BLaER1 treated with 17β-estradiol and CSF1 and Interleukin-3, amounts not matched to agents 10 nM and 100 nM (cell line): ENCODE measurements around the gene CLDN17.

Experiments used
- H3K27ac ChIP-seq, 11 experiments: shearing (Covaris generic); formaldehyde crosslinking; 2 replicates each; pipeline ENCODE4 v1.8.1; 2022
- H3K27me3 ChIP-seq, 11 experiments: shearing (Covaris generic); formaldehyde crosslinking; 2 replicates each; pipeline ENCODE4 v1.8.1; 2022
- H3K36me3 ChIP-seq, 11 experiments: shearing (Covaris generic); formaldehyde crosslinking; 2 replicates each; pipeline ENCODE4 v1.8.1; 2022
- H3K4me1 ChIP-seq, 10 experiments: shearing (Covaris generic); formaldehyde crosslinking; 2 replicates each; pipeline ENCODE4 v1.8.1; 2022
- H3K4me2 ChIP-seq, 11 experiments: shearing (Covaris generic); formaldehyde crosslinking; 2 replicates each; pipeline ENCODE4 v1.8.1; 2022
- H3K4me3 ChIP-seq, 10 experiments: shearing (Covaris generic); formaldehyde crosslinking; 2 replicates each; pipeline ENCODE4 v1.8.1; 2022
- H3K9ac ChIP-seq, 11 experiments: shearing (Covaris generic); formaldehyde crosslinking; 2 replicates each; pipeline ENCODE4 v1.8.1; 2022
- H3K9me3 ChIP-seq, 11 experiments: shearing (Covaris generic); formaldehyde crosslinking; replicated peaks in 1 of 11; 2 replicates each; pipeline ENCODE4 v1.8.1; 2022
- H4K20me1 ChIP-seq, 11 experiments: shearing (Covaris generic); formaldehyde crosslinking; 2 replicates each; pipeline ENCODE4 v1.8.1; 2022
- Cebpa-rat ChIP-seq, 11 experiments: shearing (Covaris generic); IDR thresholded peaks; 2 replicates each; pipeline ENCODE4 v1.8.1; 2022

CLDN17 gene

GRCh38 chr21:30190554-30190953 is 23.9 kb upstream of the CLDN17 start:
- no peak overlapping the region for H3K27ac ChIP-seq
- no peak for TF ChIP-seq Cebpa-rat (IDR thresholded peaks at IDR 0.05)
- H4K20me1 ChIP-seq, result no peaks in the 10 kb centered on the region
- no peak overlapping the region for H3K4me2 ChIP-seq
- H3K9me3 ChIP-seq, result no peaks in the 10 kb centered on the region
- H3K36me3 ChIP-seq, result no peaks in the 10 kb centered on the region
- H3K9ac ChIP-seq, result no peak overlapping the region
- no peak overlapping the region for H3K4me3 ChIP-seq
- H3K27me3 ChIP-seq, result no peaks in the 10 kb centered on the region
- H3K4me1 ChIP-seq, result no peaks in the 10 kb centered on the region

- Histone ChIP-seq H3K27me3 (no peaks in the 10 kb centered on the region), H3K27ac (no peak overlapping the region), H3K4me3 (no peak overlapping the region), H3K4me1 (no peaks in the 10 kb centered on the region), H3K4me2 (no peak overlapping the region), H3K36me3 (no peaks in the 10 kb centered on the region), H3K9ac (no peak overlapping the region), H4K20me1 (no peaks in the 10 kb centered on the region), H3K9me3 (no peaks in the 10 kb centered on the region)
- TF ChIP-seq Cebpa-rat (IDR thresholded peaks at IDR 0.05), result no peak
These were observed 23.2 kb upstream of the CLDN17 start for GRCh38 chr21:30189773-30190172.

GRCh38 chr21:30186242-30186641 is 19.6 kb upstream of the CLDN17 start:
- H4K20me1 ChIP-seq, result no peaks in the 10 kb centered on the region
- no peaks in the 10 kb centered on the region for H3K4me1 ChIP-seq
- H3K27ac ChIP-seq, result no peak overlapping the region
- H3K36me3 ChIP-seq, result no peaks in the 10 kb centered on the region
- H3K27me3 ChIP-seq, result no peaks in the 10 kb centered on the region
- H3K9ac ChIP-seq, result no peak overlapping the region
- H3K4me2 ChIP-seq, result no peak overlapping the region
- no peak overlapping the region for H3K4me3 ChIP-seq
- TF ChIP-seq Cebpa-rat (IDR thresholded peaks at IDR 0.05), result no peak
- H3K9me3 ChIP-seq, result no peaks in the 10 kb centered on the region

GRCh38 chr21:30168086-30168485 is 1.5 kb upstream of the CLDN17 start:
- no peak for TF ChIP-seq Cebpa-rat (IDR thresholded peaks at IDR 0.05)

GRCh38 chr21:30166171-30166570 is 434 bp downstream of the CLDN17 start:
- Histone ChIP-seq H3K4me1 (no peaks in the 10 kb centered on the region), H3K4me3 (no peak overlapping the region), H3K4me2 (no peak overlapping the region), H3K9me3 (no peaks in the 10 kb centered on the region), H3K9ac (no peak overlapping the region), H3K36me3 (no peaks in the 10 kb centered on the region), H3K27ac (no peak overlapping the region), H4K20me1 (no peaks in the 10 kb centered on the region), H3K27me3 (no peaks in the 10 kb centered on the region)
- no peak for TF ChIP-seq Cebpa-rat (IDR thresholded peaks at IDR 0.05)

More at GRCh38 chr21:30168086-30168485, 1.5 kb upstream of the CLDN17 start:
- H3K27me3 ChIP-seq, result no peaks in the 10 kb centered on the region
- H3K4me2 ChIP-seq, result no peak overlapping the region
- H4K20me1 ChIP-seq, result no peaks in the 10 kb centered on the region
- H3K27ac ChIP-seq, result no peak overlapping the region
- no peak overlapping the region for H3K4me3 ChIP-seq
- no peak overlapping the region for H3K9ac ChIP-seq
- no peaks in the 10 kb centered on the region for H3K36me3 ChIP-seq
- no peaks in the 10 kb centered on the region for H3K4me1 ChIP-seq
- no peaks in the 10 kb centered on the region for H3K9me3 ChIP-seq

GRCh38 chr21:30164796-30165195 is 1.8 kb downstream of the CLDN17 start:
- Histone ChIP-seq H3K4me3 (no peak overlapping the region), H3K9ac (no peak overlapping the region), H3K4me2 (no peak overlapping the region), H3K36me3 (no peaks in the 10 kb centered on the region), H3K4me1 (no peaks in the 10 kb centered on the region), H3K9me3 (no peaks in the 10 kb centered on the region), H4K20me1 (no peaks in the 10 kb centered on the region), H3K27me3 (no peaks in the 10 kb centered on the region), H3K27ac (no peak overlapping the region)
- TF ChIP-seq Cebpa-rat (IDR thresholded peaks at IDR 0.05), result no peak

- Histone ChIP-seq H3K36me3 (no peaks in the 10 kb centered on the region), H3K4me2 (no peak overlapping the region), H3K4me1 (no peaks in the 10 kb centered on the region), H3K4me3 (no peak overlapping the region), H3K27me3 (no peaks in the 10 kb centered on the region), H3K9me3 (no peaks in the 10 kb centered on the region), H4K20me1 (no peaks in the 10 kb centered on the region), H3K9ac (no peak overlapping the region), H3K27ac (no peak overlapping the region)
- TF ChIP-seq Cebpa-rat (IDR thresholded peaks at IDR 0.05), result no peak
These were observed 12.8 kb downstream of the CLDN17 start for GRCh38 chr21:30153697-30154340.

GRCh38 chr21:30152792-30153191 is 13.8 kb downstream of the CLDN17 start:
- Histone ChIP-seq H3K4me3 (no peak overlapping the region), H3K27me3 (no peaks in the 10 kb centered on the region), H3K36me3 (no peaks in the 10 kb centered on the region), H3K27ac (no peak overlapping the region), H3K9ac (no peak overlapping the region), H3K9me3 (no peaks in the 10 kb centered on the region), H4K20me1 (no peaks in the 10 kb centered on the region), H3K4me1 (no peaks in the 10 kb centered on the region), H3K4me2 (no peak overlapping the region)
- no peak for TF ChIP-seq Cebpa-rat (IDR thresholded peaks at IDR 0.05)

- Histone ChIP-seq H3K4me3 (no peak overlapping the region), H3K4me1 (peaks cover 0 to 18% (median 0%) of the 10 kb centered on the region in 10 experiments; a peak in 4 of 20 replicates), H3K4me2 (no peak overlapping the region), H3K9ac (no peak overlapping the region), H3K36me3 (no peaks in the 10 kb centered on the region), H3K27ac (no peak overlapping the region), H3K9me3 (no peaks in the 10 kb centered on the region), H3K27me3 (no peaks in the 10 kb centered on the region), H4K20me1 (no peaks in the 10 kb centered on the region)
- no peak for TF ChIP-seq Cebpa-rat (IDR thresholded peaks at IDR 0.05)
These were observed 17.7 kb downstream of the CLDN17 start for GRCh38 chr21:30148906-30149305.

GRCh38 chr21:30146558-30147282 is 19.9 kb downstream of the CLDN17 start:
- Histone ChIP-seq H3K4me2 (no peak overlapping the region), H3K27ac (no peak overlapping the region), H3K36me3 (no peaks in the 10 kb centered on the region), H3K4me3 (no peak overlapping the region), H3K9me3 (no peaks in the 10 kb centered on the region), H3K4me1 (peaks cover 0 to 33% (median 0%) of the 10 kb centered on the region in 10 experiments; a peak in 6 of 20 replicates), H3K9ac (no peak overlapping the region), H4K20me1 (no peaks in the 10 kb centered on the region), H3K27me3 (no peaks in the 10 kb centered on the region)
- TF ChIP-seq Cebpa-rat (IDR thresholded peaks at IDR 0.05), result no peak
